ENCODE measurements around the gene IQCE.

- TF ChIP-seq CTCF (IDR thresholded peaks at IDR 0.05) (no peak), POLR2A (IDR thresholded peaks at IDR 0.05) (no peak)
These were observed 91.7 kb downstream of the IQCE start for GRCh38 chr7:2650451-2650850.
